Right renal pelvis (tissue), 4 donors: ENCODE measurements around the gene SOCS3. TPM values are rescaled to one million over a fixed set of nuclear protein-coding genes. Genes with fewer than 3 reads are reported as not detected.
A peak's percentile ranks its signal among the peaks of the same experiment; 100 is the strongest.

Experiments
- DNase-seq, 4 donors: peaks; one replicate each; pipeline ENCODE4 v3.0.0-alpha.2; 2013; ENCODE audit warnings: low read depth in 4 of 4, low spot score in 3 of 4, missing footprints in 1 of 4
- polyA plus RNA-seq, 4 donors: library from polyadenylated mRNA; unstranded; fragments of 120-200 nt; gene quantifications; one replicate each; pipeline ENCODE4 v1.2.1, GENCODE V29; 2013; ENCODE audit not compliant: insufficient read length in 4 of 4

Gene SOCS3
- polyA plus RNA-seq, 4 donors = 9.7 to 26.8 (median 12.1) TPM

- no peak for DNase-seq
Measured at GRCh38 chr17:78369791-78370381, 10.0 kb upstream of the SOCS3 start.

- DNase-seq = no peak
Measured at GRCh38 chr17:78368854-78369495, 9.1 kb upstream of the SOCS3 start.

- DNase-seq = no peak
Measured at GRCh38 chr17:78368348-78368747, 8.5 kb upstream of the SOCS3 start.

- DNase-seq = no peak
Measured at GRCh38 chr17:78367193-78367592, 7.3 kb upstream of the SOCS3 start.

- DNase-seq = no peak
Measured at GRCh38 chr17:78366109-78366848, 6.4 kb upstream of the SOCS3 start.

- DNase-seq = peak in 1 of 4 donors; percentile 82
Measured at GRCh38 chr17:78365561-78366108, 5.8 kb upstream of the SOCS3 start.

GRCh38 chr17:78364436-78365281 is 4.8 kb upstream of the SOCS3 start:
- no peak for DNase-seq

GRCh38 chr17:78362671-78363070 is 2.8 kb upstream of the SOCS3 start:
- DNase-seq = no peak

GRCh38 chr17:78362232-78362631 is 2.4 kb upstream of the SOCS3 start:
- no peak for DNase-seq

- DNase-seq = no peak
Measured at GRCh38 chr17:78361225-78361701, 1.4 kb upstream of the SOCS3 start.

GRCh38 chr17:78360371-78361224 is 721 bp upstream of the SOCS3 start:
- peak in 1 of 4 donors; percentile 84 for DNase-seq

- no peak for DNase-seq
Measured at GRCh38 chr17:78359321-78359996, 418 bp downstream of the SOCS3 start.

GRCh38 chr17:78358538-78359320 is 1.1 kb downstream of the SOCS3 start:
- DNase-seq = no peak

- no peak for DNase-seq
Measured at GRCh38 chr17:78357672-78358537, 2.0 kb downstream of the SOCS3 start.

GRCh38 chr17:78357177-78357586 is 2.7 kb downstream of the SOCS3 start:
- no peak for DNase-seq

- no peak for DNase-seq
Measured at GRCh38 chr17:78356101-78356713, 3.7 kb downstream of the SOCS3 start.

GRCh38 chr17:78355701-78356100 is 4.2 kb downstream of the SOCS3 start:
- DNase-seq = no peak
